ENCODE data around the gene STK16.
A peak's percentile ranks its signal among the peaks of the same experiment; 100 is the strongest.

STK16 gene

DNA sequence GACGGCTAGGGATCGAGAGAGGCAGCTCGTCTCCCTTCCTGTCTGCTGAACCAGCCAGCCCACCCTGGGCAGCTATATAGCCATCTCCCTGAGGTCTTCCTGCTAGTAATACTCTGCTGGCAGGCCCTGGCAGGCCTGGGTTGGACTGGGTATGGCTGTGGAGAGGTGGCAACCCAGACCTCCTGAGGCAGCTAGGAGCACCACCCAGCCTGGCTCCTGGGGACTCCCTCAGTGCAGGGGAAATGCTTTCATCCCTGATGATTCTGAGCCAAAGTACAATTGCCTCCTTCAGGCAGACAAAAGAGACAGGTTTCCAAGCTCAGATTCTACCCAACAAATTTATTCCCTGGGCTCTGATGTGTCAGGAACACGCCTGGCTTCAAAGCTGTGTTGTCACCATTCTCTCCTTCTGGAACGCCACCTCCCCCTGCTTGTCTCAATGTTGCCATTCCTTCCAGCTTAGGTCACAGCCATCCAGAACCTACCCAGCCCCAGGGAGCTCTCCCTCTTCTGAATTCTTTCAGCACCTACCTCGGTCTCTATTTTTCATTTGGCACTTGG is 29.2 kb downstream of the STK16 start:
- Histone ChIP-seq H3K4me2 (ENCODE audit: insufficient read depth, low read length, poor library complexity, severe bottlenecking) (no peak overlapping the region), H3K27ac (replicated peaks; ENCODE audit: low read length) (no peak overlapping the region), H3K4me1 (ENCODE audit: control insufficient read depth in 2 of 2, insufficient read depth in 1 of 2, low read depth in 1 of 2, low read length in 2 of 2) (peaks cover 15 to 20% of the 10 kb centered on the region in 2 donors), H3K9ac (ENCODE audit: low read depth, low read length, poor library complexity) (no peak overlapping the region), H4K8ac (ENCODE audit: low read depth, low read length) (no peak overlapping the region), H3K79me1 (ENCODE audit: low read depth, low read length) (peaks cover 3% of the 10 kb centered on the region), H2BK15ac (ENCODE audit: low read length) (no peak overlapping the region), H2BK12ac (ENCODE audit: low read length) (no peak overlapping the region), H2AFZ (ENCODE audit: low read length) (peak overlapping the region; percentile 3), H3K4ac (ENCODE audit: low read length) (no peak overlapping the region), H2BK120ac (ENCODE audit: low read depth, low read length) (no peak overlapping the region), H4K91ac (ENCODE audit: low read depth, low read length, poor library complexity) (no peak overlapping the region), H3K14ac (ENCODE audit: low read length) (no peak overlapping the region), H3K36me3 (replicated peaks in 1 of 2; ENCODE audit: control insufficient read depth in 2 of 2, insufficient read depth in 2 of 2, low read length in 2 of 2) (no peaks in the 10 kb centered on the region), H3K27me3 (ENCODE audit: control insufficient read depth in 3 of 3, insufficient read depth in 3 of 3, low read depth in 1 of 3, low read length in 3 of 3) (peaks cover 0 to 37% (median 3%) of the 10 kb centered on the region in 3 experiments), H3K9me3 (replicated peaks in 1 of 2; ENCODE audit: control insufficient read depth in 2 of 2, insufficient read depth in 1 of 2, low read depth in 1 of 2, low read length in 2 of 2) (no peaks in the 10 kb centered on the region), H3K23ac (ENCODE audit: low read depth, low read length, poor library complexity) (peak overlapping the region; percentile 3), H3K4me3 (ENCODE audit: low read length in 2 of 2) (no peak overlapping the region), H2BK5ac (ENCODE audit: low read length) (no peak overlapping the region), H2AK5ac (ENCODE audit: low read depth, low read length) (no peak overlapping the region), H3K18ac (ENCODE audit: low read length) (peak overlapping the region; percentile 38)
- DNase-seq (ENCODE audit: low spot score), result no peak
- WGBS, 2 donors (ENCODE audit: extremely low coverage in 2 of 2, insufficient read length in 2 of 2, insufficient replicate concordance in 1 of 2), result no CpG with 5 or more reads among the region's 6 CpGs

DNA sequence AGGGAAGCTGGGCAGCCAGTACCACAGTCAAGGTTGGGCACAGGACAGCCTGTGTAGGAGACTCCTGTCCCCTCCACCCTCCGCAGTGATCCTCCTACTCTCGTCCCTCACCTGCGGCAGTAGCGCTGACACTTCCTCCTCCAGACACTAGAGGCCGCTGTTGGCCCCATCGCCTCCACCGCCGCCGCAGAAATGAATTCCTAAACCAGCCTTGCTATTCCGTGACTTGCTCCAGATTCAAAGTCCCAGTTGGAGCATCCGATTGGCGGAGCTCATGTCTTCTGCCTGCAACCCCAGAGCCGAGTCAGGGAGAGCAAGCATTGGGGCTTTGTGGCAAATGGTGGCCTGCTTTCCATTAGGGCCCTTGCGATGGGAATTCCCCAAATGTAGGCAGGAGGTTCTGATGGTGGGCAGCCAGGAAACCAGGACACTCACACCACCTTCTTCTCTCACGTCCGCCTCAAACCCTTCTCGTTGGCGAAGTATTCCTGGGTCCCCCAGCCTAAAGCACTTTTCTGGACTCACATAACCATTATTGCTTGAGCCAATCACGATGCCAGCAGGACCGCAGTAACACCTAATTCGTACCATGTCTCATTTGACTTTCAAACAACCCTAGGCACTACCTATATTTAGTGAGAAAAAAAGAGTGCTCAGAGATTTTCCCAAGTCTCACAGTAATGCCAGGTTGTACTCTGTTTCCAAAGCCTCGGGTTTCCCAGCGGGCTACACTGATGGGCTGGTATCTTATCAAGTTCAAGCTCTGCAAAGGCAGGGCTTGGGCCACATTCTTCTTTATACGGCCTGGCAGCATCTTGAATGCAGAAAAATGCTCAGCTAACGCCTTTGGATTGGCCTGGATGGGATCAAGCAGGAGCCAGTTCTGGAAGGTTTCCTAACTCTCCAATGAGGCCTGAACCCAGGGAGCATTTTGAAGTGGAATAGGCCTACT is 32.7 kb downstream of the STK16 start:
- Histone ChIP-seq H2BK5ac (ENCODE audit: low read length) (no peak overlapping the region), H2AK5ac (ENCODE audit: low read depth, low read length) (peak overlapping the region; percentile 17), H3K79me1 (ENCODE audit: low read depth, low read length) (no peaks in the 10 kb centered on the region), H2BK12ac (ENCODE audit: low read length) (no peak overlapping the region), H3K23ac (ENCODE audit: low read depth, low read length, poor library complexity) (no peak overlapping the region), H3K36me3 (replicated peaks in 1 of 2; ENCODE audit: control insufficient read depth in 2 of 2, insufficient read depth in 2 of 2, low read length in 2 of 2) (peaks cover 9 to 22% of the 10 kb centered on the region in 2 donors), H3K4me2 (ENCODE audit: insufficient read depth, low read length, poor library complexity, severe bottlenecking) (no peak overlapping the region), H3K9me3 (replicated peaks in 1 of 2; ENCODE audit: control insufficient read depth in 2 of 2, insufficient read depth in 1 of 2, low read depth in 1 of 2, low read length in 2 of 2) (no peaks in the 10 kb centered on the region), H3K4me1 (ENCODE audit: control insufficient read depth in 2 of 2, insufficient read depth in 1 of 2, low read depth in 1 of 2, low read length in 2 of 2) (peaks cover 21 to 24% of the 10 kb centered on the region in 2 donors), H3K27me3 (ENCODE audit: control insufficient read depth in 3 of 3, insufficient read depth in 3 of 3, low read depth in 1 of 3, low read length in 3 of 3) (peaks cover 0 to 12% (median 3%) of the 10 kb centered on the region in 3 experiments), H3K4me3 (ENCODE audit: low read length in 2 of 2) (peak overlapping the region in 1 of 2 donors; percentile 62), H4K8ac (ENCODE audit: low read depth, low read length) (no peak overlapping the region), H2BK15ac (ENCODE audit: low read length) (no peak overlapping the region), H3K18ac (ENCODE audit: low read length) (no peak overlapping the region), H3K14ac (ENCODE audit: low read length) (no peak overlapping the region), H2BK120ac (ENCODE audit: low read depth, low read length) (no peak overlapping the region), H2AFZ (ENCODE audit: low read length) (peak overlapping the region; percentile 96), H3K9ac (ENCODE audit: low read depth, low read length, poor library complexity) (no peak overlapping the region), H3K4ac (ENCODE audit: low read length) (no peak overlapping the region), H3K27ac (replicated peaks; ENCODE audit: low read length) (no peak overlapping the region), H4K91ac (ENCODE audit: low read depth, low read length, poor library complexity) (no peak overlapping the region)
- peak; percentile 76 for DNase-seq (ENCODE audit: low spot score)
- WGBS, 2 donors (ENCODE audit: extremely low coverage in 2 of 2, insufficient read length in 2 of 2, insufficient replicate concordance in 1 of 2), result no CpG with 5 or more reads among the region's 25 CpGs

DNA sequence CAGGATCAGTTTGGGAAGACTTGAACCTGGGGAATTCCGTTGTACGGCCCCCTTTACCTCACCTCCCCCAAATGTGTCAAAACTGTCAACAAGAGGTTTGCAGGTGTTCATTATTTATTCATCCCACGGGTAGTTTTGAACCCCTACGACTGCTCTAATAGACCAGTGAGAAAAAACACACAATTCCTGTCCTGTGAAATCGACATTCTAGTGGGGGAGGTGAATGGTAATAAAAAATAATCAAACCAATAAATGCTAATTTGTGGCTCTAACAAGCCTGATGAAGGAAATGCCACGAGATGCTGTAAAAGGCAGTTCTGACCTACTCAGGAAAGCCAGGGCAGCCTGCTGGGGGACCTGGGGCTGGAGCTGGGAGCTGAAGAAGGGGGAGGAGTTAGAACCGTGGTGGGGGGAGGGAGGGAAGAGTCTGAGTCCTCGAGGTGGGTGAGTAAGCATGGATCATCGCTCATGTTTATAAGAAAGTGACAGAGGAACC is 33.4 kb downstream of the STK16 start:
- H2BK5ac ChIP-seq (ENCODE audit: low read length), result no peak overlapping the region
- peaks cover 16 to 28% of the 10 kb centered on the region in 2 donors for H3K36me3 ChIP-seq (replicated peaks in 1 of 2; ENCODE audit: control insufficient read depth in 2 of 2, insufficient read depth in 2 of 2, low read length in 2 of 2)
- peak overlapping the region; percentile 96 for H2AFZ ChIP-seq (ENCODE audit: low read length)
- no peak overlapping the region for H3K23ac ChIP-seq (ENCODE audit: low read depth, low read length, poor library complexity)
- peaks cover 21 to 24% of the 10 kb centered on the region in 2 donors for H3K4me1 ChIP-seq (ENCODE audit: control insufficient read depth in 2 of 2, insufficient read depth in 1 of 2, low read depth in 1 of 2, low read length in 2 of 2)
- no peaks in the 10 kb centered on the region for H3K79me1 ChIP-seq (ENCODE audit: low read depth, low read length)
- peak overlapping the region; percentile 62 to 75 for H3K4me3 ChIP-seq (ENCODE audit: low read length in 2 of 2)
- H2BK12ac ChIP-seq (ENCODE audit: low read length), result no peak overlapping the region
- peak overlapping the region; percentile 17 for H2AK5ac ChIP-seq (ENCODE audit: low read depth, low read length)
- peak overlapping the region; percentile 70 for H3K18ac ChIP-seq (ENCODE audit: low read length)
- no CpG with 5 or more reads among the region's 9 CpGs for WGBS, 2 donors (ENCODE audit: extremely low coverage in 2 of 2, insufficient read length in 2 of 2, insufficient replicate concordance in 1 of 2)
- no peak overlapping the region for H4K91ac ChIP-seq (ENCODE audit: low read depth, low read length, poor library complexity)
- H3K27me3 ChIP-seq (ENCODE audit: control insufficient read depth in 3 of 3, insufficient read depth in 3 of 3, low read depth in 1 of 3, low read length in 3 of 3), result peaks cover 0 to 12% (median 3%) of the 10 kb centered on the region in 3 experiments
- no peak overlapping the region for H4K8ac ChIP-seq (ENCODE audit: low read depth, low read length)
- no peak for DNase-seq (ENCODE audit: low spot score)
- H2BK120ac ChIP-seq (ENCODE audit: low read depth, low read length), result no peak overlapping the region
- peak overlapping the region; percentile 81 for H3K27ac ChIP-seq (replicated peaks; ENCODE audit: low read length)
- H3K4ac ChIP-seq (ENCODE audit: low read length), result no peak overlapping the region
- no peak overlapping the region for H2BK15ac ChIP-seq (ENCODE audit: low read length)
- no peak overlapping the region for H3K14ac ChIP-seq (ENCODE audit: low read length)
- H3K9ac ChIP-seq (ENCODE audit: low read depth, low read length, poor library complexity), result peak overlapping the region; percentile 34
- H3K9me3 ChIP-seq (replicated peaks in 1 of 2; ENCODE audit: control insufficient read depth in 2 of 2, insufficient read depth in 1 of 2, low read depth in 1 of 2, low read length in 2 of 2), result no peaks in the 10 kb centered on the region
- peak overlapping the region; percentile 81 for H3K4me2 ChIP-seq (ENCODE audit: insufficient read depth, low read length, poor library complexity, severe bottlenecking)

All from neuronal stem cell (in vitro differentiated cells).